HUDEP-2 (cell line): Measurements from ENCODE around the gene AGAP5.
"Not testable (repeated sequence)": the region's sequence is repeated elsewhere in the genome, so short reads cannot be mapped to it uniquely, and the experiment has no call there.

ENCODE experiments used
- DNase-seq, 76 experiments: peaks; one replicate each; lab custom pipeline; 2025; ENCODE audit not compliant: unreplicated experiment in 76 of 76; lab: John Stamatoyannopoulos, UW

AGAP5 gene

GRCh38 chr10:73715179-73716156, 17.6 kb upstream of the AGAP5 start:
- not testable (repeated sequence) for DNase-seq

- DNase-seq = not testable (repeated sequence)
These were observed 16.6 kb upstream of the AGAP5 start for GRCh38 chr10:73714483-73714882.

GRCh38 chr10:73713912-73714311, 16.0 kb upstream of the AGAP5 start:
- DNase-seq = not testable (repeated sequence)

- not testable (repeated sequence) for DNase-seq
These were observed 13.8 kb upstream of the AGAP5 start for GRCh38 chr10:73711683-73712082.

- DNase-seq = not testable (repeated sequence)
These were observed 10.2 kb upstream of the AGAP5 start for GRCh38 chr10:73708122-73708521.

- DNase-seq = not testable (repeated sequence)
These were observed 9.7 kb upstream of the AGAP5 start for GRCh38 chr10:73707628-73708027.

GRCh38 chr10:73706488-73706887, 8.6 kb upstream of the AGAP5 start:
- DNase-seq = not testable (repeated sequence)

- DNase-seq = not testable (repeated sequence)
These were observed 7.7 kb upstream of the AGAP5 start for GRCh38 chr10:73705506-73706072.

- peak in 1 of 76 experiments; percentile 9 for DNase-seq
These were observed 6.0 kb upstream of the AGAP5 start for GRCh38 chr10:73703924-73704323.

GRCh38 chr10:73698819-73699218, 910 bp upstream of the AGAP5 start:
- not testable (repeated sequence) for DNase-seq

- not testable (repeated sequence) for DNase-seq
These were observed 2.6 kb downstream of the AGAP5 start for GRCh38 chr10:73695302-73695701.

- DNase-seq = not testable (repeated sequence)
These were observed 7.2 kb downstream of the AGAP5 start for GRCh38 chr10:73690755-73691154.

- DNase-seq = not testable (repeated sequence)
These were observed 8.3 kb downstream of the AGAP5 start for GRCh38 chr10:73689596-73689995.

GRCh38 chr10:73687641-73688040, 10.3 kb downstream of the AGAP5 start:
- DNase-seq = peak in 10 of 76 experiments; percentile 0 to 58 (median 26)

- DNase-seq = not testable (repeated sequence)
These were observed 23.4 kb downstream of the AGAP5 start for GRCh38 chr10:73674546-73674945.

GRCh38 chr10:73668378-73668777, 29.5 kb downstream of the AGAP5 start:
- not testable (repeated sequence) for DNase-seq

GRCh38 chr10:73666153-73666809, 31.6 kb downstream of the AGAP5 start:
- DNase-seq = not testable (repeated sequence)

GRCh38 chr10:73665581-73665980, 32.3 kb downstream of the AGAP5 start:
- not testable (repeated sequence) for DNase-seq

- peak in 6 of 76 experiments; percentile 3 to 26 (median 12) for DNase-seq
These were observed 33.5 kb downstream of the AGAP5 start for GRCh38 chr10:73664156-73665040.

GRCh38 chr10:73663621-73664020, 34.3 kb downstream of the AGAP5 start:
- DNase-seq = not testable (repeated sequence)
